Activated CD4-positive, CD25-positive, alpha-beta regulatory T cell treated with anti-CD3 and anti-CD28 coated beads, Interleukin-2, amount 50 U/mL, for 16 hours (primary cell): ENCODE results near the gene NHSL1.

Experiments
- DNase-seq: peaks from one replicate; pipeline ENCODE4 v3.0.0-alpha.2; 2020; ENCODE audit warnings: low read depth, low spot score

Gene NHSL1

DNA sequence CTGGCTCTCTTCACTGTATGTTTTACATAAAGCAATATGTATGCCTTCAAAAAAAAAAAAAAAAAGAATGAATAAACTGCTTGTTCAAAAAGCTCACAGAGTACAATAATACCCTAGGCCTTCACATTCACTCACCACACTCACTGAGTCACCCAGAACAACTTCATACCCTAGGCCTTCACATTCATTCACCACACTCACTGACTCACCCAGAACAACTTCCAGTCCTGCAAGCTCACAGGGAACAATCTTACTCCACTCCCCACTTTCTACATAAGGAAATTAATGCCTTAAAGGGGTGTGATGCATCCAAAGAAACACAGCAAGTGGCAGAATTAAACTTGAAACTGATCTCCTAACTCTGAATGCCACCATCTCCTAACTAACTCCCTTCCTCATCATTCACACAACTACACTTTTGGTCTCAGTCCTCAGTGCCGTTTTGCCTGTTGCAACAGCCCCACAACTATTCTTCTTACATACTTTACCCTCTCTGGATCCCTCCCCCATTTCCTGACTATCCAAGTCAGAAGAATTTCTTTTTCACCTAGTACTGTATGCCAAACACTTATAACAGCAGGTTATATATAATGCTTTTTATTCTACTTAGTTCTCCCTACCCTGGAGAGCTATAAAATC lies 34.2 kb downstream of the NHSL1 start:
- no peak for DNase-seq

DNA sequence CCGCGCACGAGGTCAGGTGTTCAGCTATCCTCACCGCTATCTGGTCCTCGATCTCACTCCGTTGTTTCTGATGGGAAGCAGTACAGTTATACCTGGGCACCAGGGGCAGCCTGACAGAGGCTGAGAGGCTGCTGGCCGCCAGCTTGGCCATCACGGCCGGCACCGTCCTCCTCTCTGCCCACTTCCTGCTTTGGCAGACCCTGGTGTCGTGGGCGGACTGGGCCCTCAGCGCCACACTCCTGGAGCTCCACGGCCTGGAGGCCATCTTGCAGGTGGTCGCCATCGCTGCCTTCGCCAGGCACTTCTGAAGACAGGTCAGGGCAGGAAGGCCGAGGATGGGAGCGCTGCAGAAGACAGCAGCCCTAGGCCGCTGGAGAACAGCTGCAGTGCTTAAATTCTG lies 35.2 kb downstream of the NHSL1 start:
- no peak for DNase-seq

DNA sequence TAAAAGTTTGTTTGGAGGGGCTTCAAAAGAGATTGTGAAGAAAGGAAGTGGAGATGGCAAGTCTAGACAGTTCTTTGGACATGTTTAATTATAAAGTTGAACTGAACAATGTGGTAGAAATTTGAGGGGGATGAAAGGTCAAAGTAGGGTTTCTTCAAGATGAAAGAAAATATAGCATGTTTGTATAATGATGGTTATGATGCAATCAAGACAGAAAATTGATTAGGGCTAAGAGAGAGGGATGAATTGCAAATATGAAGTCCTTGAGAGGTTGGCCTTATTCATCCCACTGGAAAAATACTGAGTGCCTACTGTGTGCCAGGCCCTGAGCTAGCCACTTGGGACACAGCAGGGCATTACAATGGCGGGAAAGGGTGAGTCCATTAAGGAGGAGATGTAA lies 37.6 kb downstream of the NHSL1 start:
- no peak for DNase-seq

DNA sequence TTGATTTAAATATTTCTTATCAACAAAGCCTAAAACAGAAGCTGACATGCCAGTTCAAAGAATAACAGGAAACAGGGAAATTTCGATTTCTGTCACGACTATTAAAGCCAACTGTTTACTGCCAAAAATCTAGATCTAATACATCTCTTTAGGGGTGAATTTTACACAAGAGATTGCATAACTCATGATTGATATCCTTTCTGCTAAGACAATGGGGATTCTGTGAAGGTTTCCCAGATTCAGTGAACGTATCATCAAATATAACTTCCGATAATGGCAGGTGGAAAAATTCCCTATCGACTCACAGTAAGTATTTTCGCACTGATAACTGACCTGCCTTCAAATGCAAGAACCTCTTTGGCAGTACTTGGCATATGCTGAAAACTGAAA lies 42.9 kb downstream of the NHSL1 start:
- no peak for DNase-seq

DNA sequence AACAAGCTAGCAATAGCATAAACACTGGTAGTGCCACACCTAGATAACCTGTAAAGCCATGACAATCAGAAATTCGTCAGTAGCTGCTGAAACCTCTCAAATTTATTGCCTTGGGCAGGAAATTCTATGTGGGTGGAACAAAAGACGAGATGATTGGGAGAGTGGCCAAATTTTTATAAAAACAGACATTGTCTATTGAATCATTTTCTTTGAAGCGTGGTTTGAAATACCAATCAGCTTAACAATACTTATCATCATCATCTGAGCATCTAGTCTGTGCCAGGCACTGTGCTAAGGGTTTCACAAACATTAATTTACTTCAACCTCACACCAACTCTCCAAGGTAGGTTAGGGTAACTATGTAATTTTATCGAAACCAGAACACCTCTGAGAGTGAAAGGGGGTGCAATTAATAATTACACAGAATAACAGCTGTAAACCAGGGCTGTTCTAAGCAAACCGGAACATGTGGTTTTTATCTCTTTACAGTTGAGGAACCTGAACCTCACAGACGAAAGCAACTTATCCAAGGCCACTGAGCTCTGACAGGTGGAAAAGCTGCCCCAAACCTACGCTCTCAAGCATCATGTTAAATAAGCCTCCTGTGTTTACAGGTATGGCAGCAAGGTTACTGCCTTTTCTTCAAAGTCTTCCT lies 43.4 kb downstream of the NHSL1 start:
- no peak for DNase-seq

DNA sequence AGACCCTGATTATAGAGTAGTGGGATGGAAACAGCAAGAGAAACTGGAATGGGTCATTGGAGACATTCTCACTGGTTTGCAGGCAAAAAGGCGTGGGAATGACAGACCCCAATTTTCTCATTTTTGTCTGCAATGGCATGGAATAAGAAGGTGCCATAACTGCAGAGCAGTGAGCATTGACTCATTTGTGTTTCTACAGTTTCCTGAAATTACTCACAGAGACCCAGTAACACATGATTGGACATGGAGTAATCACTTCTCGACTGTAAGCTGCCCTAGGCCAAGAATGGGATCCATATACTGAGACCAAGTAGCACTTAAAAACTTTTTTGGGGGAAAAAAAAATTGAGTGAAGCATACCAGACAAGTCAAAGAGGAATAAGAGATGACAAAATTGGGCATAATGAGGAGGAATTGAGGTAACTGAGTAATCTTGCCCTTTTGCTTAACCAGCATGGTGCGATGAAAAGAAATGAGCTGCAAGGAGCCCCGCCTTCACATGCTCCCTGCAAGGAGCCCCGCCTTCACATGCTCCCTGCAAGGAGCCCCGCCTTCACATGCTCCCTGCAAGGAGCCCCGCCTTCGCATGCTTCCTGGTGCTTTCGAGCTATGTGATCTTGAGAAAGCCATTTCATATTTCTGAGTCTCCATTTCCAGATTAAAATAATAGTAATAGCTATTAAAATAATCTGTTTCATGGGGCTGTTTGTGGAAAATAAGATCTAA lies 44.1 kb downstream of the NHSL1 start:
- peak; percentile 24 for DNase-seq

DNA sequence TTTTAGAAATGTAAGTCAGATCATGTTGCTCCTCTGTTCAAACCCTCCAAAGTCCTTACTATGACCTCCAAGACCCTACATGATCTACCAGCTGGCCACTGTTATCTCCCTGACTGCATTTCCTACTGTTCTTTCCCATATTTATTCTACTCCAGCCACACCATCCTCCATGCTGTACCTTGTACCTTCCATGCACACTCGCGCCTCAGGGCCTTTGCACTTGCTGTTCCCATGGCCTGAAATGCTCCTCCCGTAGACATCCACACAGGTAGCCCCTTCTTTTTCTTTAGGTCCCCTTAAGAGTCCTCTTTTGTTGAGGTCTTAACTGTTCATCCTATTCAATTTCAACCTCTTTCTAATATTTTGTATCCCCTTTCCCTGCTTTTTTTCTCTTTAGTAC lies 48.3 kb downstream of the NHSL1 start:
- no peak for DNase-seq

DNA sequence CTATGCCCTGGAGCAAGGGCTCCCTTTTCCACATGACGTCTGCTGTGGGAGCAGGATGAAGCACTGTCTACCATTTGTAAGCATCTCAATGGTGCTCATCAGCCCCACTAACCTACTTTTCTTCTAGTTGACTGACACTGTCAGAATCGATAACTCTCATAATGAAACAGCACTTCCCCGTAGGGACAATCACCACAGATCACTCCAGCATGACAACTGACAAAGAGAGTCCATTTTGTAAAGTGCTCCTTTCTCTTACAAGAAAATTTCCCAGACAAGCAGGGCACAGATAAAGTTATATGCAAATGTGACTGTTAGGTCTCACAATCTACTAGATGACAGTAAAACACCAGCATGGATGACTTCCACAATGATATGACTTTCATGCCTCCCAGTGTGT lies 48.8 kb downstream of the NHSL1 start:
- no peak for DNase-seq

DNA sequence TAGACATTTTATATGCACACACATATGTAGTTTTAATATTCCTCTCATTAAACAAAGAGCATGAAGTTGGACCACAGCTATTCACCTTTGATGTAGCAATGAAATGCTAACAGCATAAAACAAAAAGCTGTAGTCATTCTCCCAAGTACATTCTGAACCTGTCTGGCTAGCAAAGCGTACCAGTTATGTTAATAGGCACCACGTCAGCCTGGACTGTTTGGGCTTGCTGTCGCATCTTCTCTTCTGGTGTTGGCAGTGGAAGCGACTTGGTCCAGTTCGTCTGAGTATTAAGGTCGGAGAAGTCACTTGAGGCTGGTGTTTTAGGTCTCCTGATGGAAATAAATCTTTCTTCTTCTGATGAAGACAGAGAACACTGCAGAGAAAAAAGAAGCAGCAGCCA lies 52.5 kb downstream of the NHSL1 start:
- no peak for DNase-seq

DNA sequence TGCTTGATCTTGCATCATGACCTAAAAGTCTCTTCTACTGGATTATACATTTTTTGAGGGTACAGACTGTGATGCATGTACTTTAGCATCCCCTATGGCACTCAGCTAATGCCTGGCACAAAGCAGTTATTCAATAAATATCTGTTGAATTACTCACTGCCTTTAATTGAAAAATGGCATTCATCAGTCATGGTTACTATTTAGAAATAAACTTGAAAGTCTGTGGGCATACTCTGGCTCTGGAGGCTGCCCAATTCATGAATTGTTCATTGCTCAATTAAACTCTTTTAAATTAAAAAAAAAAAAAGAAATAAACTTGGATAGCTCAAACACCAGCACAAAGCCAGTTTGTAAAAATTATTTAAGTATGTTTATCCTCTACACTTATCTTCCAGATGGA lies 55.3 kb downstream of the NHSL1 start:
- no peak for DNase-seq

DNA sequence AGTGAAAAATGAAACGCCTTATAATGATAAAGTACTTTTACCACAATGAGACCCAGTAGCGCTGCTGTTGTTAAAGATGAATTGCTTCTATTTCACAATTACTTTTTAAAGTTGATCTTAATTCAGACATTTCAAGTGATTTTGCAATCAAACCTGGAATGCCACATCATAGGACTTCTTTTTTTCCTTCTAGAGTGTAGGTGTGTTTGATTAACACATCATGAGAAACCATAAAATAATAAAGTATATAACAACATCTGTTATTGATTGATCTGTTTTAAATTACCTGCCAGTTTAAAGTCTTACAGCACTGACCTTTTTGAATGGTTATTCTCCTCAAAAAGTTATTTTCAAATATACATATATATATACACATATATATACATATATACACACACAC lies 56.6 kb downstream of the NHSL1 start:
- no peak for DNase-seq

DNA sequence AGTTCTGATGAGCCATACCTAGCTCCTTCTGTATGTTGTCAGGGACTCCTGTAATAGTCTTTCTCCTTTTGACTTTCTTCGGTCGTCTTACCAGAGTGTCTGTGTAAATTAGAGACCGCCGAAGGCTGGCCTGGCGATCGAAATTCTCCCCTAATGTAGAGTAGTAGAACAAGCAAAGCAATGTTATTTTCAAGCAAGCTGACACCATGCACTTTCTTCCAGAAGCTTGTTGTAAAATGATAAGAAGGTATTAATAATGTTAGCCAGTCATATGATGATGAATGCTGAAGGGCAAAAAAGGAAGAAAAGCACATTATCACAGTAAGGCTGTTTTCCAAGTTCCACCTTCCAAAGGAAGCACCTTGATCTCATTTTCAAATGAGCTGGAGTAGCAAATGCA lies 57.3 kb downstream of the NHSL1 start:
- DNase-seq: no peak

DNA sequence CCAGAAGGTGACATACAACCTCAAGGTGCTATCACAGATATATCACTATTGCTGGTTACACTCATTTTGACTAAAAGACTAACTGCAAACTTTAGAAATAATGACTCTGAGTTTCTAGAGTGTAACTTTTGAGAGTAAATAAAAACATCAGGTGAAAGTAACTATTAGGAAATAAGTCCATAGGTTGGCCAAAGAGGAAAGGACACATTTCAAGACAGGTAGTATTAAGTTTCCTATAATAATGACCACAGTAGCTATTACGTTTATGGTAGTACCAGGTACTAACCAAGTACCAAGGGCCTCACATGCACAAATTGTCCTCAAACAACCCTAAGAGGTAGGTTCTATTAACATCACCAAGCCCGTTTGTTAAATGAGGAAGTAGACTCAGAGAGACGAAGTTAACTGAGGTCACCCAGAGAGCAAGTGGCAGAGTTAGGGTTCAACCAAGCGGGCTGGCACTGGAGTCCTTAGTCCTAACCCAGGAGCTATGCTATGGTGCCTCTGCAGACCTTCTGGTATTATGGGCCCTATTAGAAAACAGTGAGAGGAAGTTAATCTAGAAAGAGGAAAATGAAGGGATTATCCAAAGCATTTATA lies 58.4 kb downstream of the NHSL1 start:
- no peak for DNase-seq

DNA sequence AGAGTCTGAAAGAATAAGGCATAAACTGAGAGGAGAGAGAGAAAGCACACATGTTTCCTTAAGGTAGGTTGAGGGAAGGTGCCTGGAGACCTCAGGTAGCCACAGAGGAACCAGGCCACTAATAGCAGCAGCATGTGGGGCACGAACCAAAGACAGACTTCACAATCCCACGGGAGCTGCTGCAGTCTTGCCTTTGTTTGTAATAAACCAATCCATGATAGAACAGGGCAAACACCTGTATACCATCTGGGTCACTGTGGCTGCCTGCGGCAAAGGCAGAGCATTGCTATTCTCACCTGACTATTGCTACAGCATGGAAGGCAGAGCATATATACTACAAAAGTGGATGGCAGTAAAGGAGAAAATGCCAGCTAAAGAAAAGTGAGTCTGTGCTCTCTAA lies 59.0 kb downstream of the NHSL1 start:
- DNase-seq: no peak

DNA sequence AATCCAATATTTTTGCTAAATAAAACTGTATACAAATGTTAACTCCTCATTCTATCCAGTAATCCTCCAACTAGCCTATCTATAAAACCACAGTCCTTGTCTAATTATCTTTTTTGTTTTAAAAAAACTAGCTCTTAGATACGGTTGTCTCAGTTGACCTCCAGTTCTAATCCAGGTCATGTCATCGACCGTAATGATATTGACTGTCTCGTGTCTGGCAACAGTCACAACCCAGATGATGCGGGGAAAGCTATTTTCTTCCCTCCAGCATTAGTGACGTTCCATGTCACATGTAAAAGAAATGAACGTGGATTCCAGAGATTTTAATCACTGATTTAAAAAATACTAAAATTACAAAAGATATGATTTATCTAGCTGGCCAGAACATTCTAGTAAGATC lies 59.7 kb downstream of the NHSL1 start:
- DNase-seq: no peak

DNA sequence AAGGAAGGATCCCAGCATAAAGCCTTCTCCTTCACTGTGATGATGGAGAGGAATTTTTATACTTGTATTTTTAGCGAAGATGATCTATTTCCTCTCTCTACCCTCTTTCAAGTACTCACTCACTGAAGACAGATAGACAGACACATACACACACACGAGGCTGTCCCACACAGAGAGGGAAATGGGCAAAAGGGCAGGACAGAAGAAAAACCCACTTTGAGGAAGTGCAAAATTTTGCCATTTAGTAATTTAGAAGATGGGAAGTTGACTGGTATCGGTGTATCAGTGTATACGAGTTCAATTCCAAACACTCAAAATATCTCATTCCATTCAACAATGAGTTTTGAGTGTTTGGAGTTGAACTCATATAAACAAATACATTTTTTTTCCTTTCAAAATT lies 64.4 kb downstream of the NHSL1 start:
- DNase-seq: no peak

DNA sequence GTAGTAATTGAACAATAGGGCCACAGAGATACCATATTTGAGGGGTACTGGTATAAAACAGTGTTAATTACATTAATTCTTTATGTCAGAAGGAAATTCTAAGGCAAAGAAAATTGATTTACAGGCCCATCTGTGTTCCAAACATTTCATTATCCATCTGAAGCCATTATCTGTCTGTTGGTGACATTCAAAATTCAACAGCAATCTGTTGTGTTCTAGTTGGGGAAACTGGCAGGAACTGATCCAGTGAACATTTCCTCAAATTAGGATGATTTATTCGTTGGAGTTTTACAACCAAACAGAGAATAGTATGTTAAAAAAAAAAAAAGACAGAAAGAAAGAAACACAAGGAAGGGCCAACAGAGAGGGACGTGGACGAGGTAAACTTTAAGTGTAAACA lies 65.2 kb downstream of the NHSL1 start:
- DNase-seq: no peak

DNA sequence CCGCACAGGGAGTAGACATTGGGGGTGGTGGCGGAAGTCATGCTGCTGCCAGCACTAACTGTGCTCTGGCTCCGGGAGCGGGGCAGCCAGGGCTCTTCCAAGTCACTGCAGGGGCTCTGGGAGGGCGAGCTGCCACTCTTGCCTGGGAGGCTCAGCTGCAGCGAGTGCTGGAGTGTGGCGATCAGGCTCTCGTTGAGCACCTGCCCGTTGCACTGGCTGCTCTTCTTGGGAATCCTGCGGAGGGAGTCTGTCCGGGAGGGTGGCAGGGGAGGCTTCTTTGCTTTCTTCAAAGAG lies 67.3 kb downstream of the NHSL1 start:
- DNase-seq: no peak

DNA sequence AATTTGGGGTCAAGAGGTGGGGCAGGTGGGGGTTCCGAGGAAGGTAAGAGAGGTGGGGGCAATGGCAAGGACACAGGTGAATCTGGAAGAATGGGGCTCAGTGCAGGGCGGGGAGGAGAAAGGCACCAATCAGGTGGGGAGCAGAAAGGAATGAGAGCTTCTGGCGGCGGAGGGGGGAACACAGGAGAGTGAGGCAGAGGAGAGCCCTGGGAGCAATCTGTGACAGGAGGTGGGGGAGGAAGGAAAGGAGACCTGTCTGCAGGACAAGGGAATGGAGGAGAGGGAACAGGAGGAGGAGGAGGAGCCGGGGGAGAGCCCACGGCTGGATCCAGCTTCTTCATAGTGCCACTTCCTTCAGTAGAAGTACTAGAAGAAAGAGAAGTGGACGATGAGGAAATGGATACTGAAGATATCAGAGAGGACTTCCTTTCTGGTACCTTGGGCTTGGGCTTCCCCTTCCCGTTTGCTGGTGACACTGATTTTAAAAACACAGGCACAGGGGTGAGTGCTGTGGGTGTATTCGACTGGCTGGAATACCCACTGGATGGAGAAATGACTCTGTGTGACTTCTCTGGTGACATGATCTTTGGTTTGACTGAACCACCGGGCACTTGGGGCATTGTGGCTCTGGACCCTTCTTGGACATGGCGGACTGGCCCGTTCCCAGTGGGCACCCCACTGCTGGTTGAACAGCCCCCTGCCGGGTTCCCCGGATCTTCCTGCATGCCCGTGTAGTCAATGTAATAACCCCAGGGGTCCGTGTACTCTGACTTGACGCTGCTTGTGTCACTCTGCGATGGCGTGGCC lies 67.8 kb downstream of the NHSL1 start:
- DNase-seq: no peak

DNA sequence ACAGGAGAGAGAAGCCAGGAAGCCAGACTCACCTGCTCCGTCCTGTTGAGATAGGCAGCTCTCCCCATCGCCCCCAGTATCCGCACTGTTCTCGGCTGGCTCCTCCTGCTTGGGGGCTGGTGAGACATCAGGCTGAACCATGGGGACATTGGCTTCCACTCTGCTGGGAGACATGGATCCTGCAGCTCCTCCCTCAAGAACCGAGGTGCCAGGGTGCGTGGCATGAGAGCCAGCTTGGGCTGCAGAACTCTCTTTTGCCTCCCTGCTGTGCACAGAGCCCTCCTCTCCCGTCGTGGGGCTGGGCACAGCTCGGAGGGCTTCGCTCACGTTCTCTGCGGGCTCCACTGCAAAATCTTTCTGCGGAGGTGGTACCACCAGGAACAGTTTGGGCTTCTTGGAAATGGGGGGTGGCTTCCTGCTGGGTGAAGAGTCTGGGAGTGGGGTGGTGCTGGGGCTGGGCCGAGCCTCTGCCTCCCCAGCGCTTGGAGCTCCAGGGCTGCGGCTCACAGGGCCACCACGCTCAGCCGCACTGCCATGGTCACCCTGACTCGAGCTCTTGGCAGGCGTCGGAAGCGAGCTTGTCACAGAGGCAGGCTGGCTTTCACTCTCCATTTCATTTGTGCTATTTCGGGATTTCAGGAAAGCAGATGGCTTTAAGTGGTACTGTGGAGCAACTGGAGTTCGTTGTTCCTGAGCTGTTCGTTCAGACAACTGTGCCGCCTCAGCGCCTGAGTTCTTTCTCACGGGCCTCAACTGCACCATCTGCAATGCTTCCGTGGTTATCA lies 68.7 kb downstream of the NHSL1 start:
- no peak for DNase-seq

DNA sequence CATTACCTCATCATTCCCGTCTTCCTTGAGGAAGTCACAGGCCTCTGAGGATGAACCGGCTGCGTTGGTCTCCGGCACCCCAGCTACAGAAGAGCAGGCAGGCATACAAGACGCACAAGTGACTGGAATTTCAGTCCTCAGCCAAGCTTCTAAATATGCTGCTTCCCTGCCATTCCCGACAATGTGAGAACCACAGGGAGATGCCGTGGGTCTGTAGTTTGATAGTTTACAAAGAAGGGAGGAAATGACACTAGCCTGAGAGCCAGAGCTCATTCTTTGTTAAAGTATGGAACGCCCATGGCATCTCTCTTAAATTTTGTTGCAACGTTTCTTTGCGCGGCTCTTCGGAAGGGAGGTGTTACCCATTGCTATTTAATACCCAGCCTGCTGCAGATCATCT lies 69.5 kb downstream of the NHSL1 start:
- no peak for DNase-seq
